Measurements from ENCODE around the gene WDR86.

The WDR86 gene

DNA sequence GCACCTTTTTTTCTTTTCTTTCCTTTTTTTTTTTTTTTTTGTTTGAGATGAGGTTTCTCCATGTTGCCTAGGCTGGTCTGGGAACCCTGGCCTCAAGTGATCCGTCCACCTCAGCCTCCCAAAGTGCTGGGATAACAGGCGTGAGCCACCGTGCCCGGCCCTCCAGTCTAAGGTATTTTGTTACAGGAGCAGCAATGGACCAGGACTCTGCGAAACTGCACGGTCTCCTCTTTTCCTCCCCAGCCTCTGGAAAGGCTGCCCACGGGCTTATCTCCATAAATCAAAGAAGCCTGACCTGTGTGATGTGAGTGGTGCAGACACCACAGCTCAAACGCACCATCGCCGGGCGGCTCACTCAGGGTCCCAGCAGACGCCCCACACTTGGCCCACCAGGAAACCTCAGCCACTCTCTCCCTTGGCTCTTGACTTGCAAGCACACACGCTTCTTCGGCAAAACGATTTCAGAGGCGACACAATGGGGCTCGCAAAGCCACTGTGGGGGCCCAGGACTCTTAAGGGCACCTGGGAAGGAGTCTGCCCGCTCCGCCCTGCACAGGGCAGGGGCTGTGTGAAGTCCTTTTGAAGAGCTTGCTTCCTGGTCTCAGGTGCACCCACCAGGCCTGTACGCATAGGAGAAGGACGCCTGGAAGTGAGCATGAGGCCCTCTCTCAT, 20.6 kb downstream of the WDR86 start:
- DNase-seq, result no peak

DNA sequence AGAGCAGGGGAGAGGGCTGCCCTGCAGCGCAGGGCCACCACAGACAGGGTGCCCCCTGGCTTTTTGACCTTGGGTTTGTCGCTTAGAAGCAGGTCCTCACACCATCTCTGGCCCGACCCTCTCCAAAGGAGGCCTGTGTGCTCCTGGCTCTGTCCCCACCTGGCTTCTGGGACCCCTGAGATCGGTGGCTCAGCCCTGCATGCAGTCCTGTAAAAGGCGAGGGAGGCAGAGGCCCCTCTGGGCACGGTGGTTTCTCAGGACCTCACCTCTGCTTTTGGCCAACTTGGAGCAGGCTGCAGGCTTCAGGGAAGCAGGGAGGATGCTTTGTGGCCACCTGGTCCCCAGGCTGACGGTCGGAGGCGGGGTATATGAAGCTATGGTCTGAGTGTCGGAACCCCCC, 21.4 kb downstream of the WDR86 start:
- DNase-seq, result no peak

DNA sequence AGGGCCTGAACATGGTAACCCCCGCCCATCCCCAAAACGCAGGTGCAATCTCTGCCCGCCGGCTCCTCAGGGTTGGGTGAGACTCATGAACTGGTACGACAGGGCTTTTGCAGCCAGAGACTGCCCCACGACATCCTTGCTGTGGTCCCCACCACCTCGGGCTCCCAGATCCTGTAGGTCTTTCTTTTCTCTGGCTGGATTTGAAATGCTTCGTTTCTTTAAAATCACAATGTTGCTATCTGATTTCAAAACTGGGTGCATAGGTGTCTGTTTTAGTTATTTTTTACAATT, 21.9 kb downstream of the WDR86 start:
- DNase-seq, result no peak

DNA sequence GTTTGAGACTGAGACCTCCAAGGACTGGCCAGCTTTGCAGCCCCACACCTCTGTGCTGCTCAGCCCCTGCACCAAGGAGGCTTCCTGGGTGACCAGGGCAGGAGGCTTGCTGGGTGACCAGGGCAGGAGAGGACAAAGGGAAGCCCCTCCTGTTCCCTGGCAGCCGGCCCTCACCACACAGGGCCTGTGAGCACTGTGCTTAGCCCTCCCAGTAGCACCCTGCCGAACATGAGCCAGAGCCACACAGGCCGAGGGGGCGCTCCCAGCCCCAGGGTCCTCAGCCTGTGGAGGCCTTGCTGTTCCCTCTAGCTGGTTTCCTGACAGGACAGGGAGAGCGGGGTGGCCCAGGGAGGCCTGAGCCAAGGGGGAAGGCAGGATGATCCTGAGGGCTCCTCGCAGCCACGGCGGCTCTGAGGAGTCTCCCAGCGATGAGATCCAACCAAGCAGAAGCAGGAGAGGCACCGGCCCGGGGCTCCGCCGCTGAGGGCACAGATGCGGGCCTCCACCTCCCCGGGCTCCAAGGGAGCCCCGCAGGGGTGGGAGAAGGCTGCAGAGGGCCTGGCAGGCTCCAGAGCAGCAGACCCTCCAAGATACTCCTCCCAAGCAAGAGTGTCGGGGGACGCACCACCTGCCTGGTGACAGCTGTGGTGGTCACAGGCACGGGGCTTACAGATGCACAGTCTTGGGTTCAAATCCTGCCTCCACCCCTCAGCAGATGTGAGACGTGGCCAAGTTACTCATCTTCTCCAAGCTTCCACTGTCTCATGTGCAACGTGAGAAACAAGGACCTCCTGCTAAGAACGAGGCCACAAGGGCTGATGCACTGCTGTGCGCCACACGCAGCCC, 22.5 kb downstream of the WDR86 start:
- no peak for DNase-seq

DNA sequence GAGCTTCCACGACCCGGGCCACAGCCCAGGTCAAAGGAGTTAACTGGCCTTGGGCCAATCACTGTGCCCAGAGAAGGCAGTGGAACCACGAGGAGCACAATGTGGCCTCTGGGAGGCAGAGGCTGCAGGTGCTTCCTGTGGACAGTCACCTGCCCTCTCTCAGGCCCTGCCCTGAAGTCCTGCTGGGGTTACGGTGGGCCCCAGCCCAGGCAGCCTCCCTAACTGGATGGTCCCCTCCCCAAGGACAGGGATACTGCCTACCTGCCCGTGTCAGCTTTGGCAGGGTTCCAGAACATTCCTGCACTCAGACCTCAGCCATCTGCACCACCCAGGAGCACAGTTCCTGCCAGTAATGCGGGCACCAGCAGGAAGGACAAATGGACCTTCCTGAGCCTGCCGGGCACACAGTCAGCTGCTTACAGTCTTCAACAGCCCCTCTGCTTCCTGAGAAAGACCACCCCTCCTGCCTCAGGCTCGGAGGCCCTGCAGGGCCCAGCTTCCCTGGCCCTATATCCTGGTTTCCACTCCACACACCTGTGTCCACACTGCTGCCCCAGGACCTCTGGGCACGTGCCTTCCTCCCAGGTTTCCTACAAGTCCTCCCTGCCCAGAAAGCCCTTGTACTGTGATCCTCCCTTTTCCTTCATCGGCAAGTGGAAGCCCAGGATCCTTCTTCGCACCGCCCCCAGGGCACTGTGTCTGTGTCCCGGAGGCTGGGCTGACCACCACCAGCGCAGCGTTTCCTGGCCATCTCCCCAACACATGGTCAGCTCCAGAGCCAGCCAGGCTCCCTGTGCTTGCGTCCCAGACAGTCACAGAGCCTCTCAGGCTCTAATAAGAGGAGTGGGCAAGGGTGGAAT, 23.3 kb downstream of the WDR86 start:
- DNase-seq, result no peak

DNA sequence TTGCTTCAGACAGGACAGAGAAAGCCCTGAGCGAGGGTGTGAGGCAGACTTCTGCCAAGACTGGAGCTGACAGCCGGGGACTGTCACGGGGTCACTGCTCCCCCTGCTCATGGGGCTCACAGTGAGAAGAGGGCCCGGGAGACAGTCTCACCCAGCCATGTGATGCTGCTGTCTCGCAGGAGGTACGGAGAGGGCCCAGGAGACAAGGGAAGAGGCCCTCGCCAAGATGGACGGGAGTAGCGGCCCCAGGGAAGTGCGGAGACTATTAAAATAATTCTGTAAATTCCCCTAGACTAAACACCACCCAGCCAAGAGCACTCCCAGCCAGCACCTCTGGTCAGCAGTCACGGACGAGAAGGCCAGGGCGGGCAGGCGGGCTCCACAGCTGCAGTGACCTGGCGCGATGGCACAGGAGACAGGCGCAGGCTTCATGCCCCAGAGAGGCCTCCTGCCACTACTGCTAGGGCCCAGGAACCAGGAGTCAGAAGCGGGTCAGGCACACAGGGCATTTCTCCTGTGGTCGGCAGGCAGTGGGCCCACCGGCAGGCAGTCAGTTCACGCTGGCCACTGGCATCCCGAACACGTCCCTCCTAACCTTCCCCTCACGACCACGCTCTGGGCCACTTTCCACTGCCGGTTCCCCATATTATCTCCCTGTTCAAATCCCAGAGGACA, 24.1 kb downstream of the WDR86 start:
- DNase-seq, result no peak

DNA sequence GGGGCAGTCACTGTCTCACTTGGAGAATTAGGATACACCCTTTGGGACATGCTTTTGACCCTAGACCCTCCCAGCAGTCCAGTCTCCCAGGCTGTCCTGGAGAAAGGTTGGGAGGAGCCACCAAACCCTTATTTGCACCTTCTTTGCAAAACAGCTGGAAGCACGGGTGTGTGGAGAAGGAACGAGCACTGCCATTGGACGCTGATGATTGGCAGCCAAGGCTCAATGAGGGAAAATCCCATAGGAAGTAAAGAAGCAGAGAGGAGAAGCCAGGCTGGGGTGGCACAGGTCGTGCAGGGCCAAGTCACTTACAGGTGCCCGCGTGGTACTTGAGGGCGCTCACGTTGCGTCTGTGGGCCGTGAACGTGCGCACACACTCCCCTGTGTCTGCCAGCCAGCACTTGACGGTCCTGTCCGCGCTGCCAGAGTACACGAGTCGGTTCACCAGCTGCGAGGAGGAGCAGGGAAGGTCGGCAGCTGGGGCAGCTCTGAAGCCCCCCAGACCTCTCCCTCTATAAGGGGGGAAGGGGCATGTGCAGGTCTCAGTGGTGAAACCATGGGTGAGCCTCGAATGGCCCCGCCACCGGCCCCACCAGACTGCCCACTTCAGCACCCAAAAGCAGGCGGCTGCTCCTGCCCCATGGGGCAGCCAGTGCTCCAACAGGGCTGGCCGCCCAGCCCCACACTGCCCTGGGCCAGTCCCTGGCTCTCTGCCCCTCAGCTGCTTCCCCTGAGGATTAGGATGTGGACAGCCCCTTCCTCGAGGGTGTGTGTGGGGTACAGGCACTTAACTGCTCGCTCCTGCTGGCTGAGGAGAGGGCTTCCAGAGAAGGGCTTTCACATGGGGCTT, 24.8 kb downstream of the WDR86 start:
- DNase-seq, result no peak

DNA sequence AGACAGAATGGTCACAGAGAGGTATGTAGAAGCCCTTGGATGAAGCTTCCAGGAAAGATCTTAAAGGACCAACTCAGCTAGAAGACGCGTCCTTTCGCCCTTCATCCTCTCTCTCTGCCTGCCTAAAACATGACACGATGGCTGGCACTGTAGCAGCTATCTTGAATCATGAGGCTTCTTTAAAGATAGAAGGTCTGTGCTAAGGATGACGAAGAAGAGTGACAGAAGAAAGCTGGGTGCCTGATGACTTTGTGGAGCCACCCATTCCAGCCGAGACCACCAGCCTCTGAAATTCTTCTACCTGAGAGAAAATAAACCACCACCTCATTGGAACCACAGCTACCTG, 25.5 kb downstream of the WDR86 start:
- no peak for DNase-seq

DNA sequence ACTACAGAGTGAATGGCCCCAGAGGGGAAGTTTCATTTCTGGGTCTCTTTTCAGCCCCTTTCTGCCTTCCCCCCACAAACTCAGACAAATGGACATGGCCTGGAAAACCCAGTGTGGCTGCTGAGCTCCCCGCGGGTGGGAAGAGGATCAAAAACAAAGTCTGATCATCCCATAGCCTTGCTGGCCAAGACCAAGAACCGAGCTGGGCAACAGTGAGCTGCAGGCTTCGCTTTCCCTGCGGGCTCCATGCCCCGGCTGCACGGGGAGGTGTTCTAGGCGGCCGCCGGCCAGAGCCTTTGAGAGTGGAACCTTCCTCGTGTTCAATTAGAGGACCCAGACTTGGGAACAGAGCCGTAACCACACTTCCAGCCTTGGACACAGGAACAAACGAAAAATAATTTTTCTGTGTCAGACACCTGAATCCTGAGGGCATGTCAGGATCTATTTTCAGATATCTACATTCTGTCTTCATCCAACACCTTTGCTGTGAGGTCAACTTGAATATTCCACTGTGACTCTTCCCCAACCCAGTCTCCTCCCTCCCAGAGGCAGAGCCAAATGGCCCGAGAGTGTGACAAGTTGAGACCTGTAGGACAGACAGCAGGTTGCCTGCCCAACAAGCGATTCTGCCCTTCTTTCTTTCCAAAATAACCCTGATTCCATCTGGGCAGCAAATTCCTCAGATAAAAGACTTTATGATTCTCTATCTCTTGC, 26.0 kb downstream of the WDR86 start:
- DNase-seq, result no peak

DNA sequence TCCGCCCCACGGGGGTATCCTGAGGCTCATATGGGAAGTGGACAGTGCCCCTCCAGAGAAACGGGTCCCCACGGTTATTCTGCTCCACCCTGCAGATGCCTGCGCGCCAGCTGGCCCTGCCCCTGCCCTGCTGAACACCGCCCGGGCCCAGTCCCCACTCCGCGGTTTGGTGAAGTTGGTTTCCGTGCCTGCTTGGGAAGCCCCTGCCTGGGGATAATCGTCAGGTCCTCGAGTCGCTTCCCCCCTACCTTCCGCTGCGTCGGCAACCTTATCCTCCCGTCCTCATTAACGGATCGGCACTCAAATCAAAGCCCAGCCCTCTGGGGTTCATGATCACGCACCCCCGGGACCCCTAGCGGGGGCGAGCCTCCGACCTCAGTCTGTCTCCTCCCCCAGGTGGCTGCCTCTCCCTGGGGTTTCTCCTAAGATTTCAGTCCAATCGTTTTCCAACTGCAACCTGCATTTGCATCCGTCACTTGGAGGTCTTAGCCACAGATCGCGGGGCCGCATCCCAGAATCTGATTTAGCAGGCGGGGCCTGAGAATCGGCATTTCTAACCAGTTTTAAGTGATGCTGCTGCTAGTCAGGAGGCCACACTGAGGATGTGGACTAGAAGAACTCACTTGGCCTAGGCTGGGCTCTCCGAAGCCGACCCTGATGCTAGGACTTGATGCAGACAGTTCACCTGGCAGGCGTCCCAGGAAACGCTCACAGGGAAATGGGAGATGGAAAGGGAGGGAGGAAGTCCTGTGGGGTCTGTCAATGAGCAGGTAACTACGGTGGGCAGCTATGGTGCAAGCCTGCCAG, 27.6 kb downstream of the WDR86 start:
- DNase-seq, result no peak

DNA sequence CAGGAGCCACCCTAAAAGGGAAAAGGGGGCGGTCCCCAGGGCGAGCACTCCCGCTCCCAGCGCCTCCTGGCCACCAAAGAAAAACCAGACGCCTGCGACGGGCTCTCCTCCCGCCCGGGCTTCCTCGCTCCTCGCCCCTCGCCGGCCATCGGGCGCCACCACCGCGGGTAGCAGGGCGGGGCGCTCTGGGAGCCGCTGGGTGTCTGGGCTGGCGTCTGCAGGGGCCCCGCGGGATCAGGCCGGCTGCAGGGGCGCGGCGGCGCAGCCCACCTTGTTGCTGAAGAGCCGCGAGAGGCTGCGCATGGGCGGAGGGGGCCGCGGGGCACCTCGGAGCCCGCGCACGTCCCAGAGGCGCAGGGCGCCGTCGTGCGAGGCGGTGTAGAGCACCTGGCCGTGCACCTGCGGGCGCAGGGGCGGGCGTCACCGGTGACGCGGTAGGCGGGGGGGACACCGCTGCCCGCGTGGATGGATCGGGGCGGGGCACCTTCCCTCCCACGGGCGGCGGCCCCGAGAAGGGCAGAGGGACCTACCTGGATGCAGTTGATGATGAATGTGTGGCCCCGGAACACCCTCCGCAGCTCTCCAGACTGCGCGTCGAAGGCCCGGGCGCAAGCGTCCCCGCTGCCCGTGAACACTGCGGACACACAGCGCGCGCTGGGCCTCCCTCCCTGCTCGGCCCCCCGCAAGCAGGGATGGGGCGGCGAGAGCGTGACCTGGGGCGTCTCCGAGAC, 28.3 kb downstream of the WDR86 start:
- no peak for DNase-seq

DNA sequence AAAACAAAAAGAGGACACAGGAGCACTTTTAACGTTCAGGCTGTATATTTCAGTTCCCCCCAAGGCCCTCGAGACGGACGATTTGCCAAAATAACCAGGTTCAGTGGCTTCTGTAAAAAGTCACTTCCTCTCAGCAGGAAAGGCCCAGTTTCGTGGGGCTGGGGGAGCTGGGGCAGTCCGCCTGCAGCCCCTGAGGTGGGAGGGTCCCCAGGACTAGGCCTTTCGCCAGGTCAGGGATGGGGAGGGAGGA, 28.8 kb downstream of the WDR86 start:
- DNase-seq, result no peak

DNA sequence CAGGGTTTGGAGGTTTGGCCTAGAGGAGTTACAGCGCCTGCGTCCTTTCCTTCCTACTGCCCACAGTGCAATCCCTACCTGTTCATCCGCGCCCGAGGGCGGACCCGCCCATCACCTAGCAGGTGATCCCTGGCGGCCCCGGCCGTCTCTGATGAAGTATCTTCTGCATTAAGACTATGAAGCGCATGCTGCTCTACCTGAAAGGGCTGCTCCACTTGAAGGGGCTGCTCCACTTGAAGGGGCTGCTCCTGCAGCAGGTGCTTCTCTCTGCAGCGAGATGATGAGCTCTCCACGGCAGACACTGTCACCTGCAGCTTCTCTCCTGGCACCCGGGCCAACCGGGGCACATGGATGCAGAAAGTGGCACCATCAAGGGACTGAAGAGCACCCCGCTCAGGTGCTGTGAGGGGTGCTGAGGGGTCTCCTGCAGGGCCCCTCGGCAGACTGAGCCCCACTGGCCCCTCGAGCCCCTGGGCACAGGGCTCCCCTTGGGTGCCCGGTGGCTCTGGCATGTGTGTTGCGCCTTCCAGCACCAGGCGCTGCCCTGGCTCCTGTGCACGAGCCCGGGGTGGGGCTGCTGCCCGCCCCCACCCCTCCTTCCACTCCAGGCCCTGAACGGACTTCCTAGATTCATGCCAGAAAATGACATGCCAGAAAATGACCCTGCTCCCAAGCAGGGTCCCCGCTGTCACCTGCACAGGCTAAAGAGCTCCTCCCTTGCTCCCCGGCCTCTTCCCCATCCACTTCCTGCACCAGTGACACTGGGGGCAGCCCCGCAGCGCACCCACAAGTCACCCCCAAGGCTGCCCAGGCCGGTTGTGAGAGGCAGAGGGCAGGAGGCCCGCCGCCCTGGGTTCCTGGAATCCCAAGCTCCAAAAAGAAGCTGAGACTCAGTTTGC, 29.4 kb downstream of the WDR86 start:
- no peak for DNase-seq

DNA sequence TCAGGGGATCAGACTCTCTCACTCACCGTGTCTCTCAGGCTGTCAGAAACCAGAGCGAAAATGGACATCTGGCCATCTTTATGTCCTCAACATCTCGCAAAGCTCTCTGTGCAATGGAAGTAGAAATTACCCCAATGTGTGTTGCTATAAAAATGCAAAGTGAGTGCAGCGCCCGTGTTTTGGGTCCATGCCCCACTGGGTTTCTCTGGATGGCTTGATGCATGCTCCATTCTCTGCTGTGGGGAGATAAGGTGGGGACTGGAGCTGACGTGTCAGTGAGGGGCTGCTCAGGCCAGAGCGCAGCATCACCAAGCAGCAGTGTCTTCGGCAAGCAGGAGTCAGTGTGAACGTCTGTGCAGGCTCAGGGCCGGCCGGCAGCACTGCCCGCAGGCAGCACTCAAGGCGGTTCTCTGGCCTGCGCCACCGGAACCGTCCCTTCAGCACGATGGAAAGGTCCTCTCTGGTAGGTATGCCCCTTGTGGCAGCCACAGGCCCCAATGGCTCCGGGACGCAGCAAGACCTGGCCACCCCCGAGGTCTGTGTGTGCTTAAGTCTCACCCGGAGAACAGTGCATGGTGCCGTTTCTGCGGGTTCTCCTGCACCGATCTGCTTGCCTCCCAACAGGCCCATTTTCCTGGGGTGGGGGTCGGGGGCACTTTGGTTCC, 30.2 kb downstream of the WDR86 start:
- DNase-seq, result no peak

DNA sequence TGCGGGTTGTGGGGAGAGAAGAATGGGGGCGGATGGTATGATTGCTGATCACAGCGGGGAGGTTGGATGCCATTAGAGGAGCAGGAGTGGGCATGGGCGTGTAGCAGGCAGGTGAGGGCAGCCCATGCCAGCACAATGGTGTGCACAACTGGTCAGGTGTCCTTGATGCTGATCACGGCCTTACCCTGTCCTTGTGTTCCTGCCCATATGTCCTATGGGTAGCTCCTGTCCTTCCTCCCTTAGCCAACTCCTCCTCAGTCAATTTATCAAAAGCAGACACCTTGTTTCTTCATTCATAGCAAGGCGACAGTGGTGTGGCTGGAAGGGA, 30.7 kb downstream of the WDR86 start:
- no peak for DNase-seq

DNA sequence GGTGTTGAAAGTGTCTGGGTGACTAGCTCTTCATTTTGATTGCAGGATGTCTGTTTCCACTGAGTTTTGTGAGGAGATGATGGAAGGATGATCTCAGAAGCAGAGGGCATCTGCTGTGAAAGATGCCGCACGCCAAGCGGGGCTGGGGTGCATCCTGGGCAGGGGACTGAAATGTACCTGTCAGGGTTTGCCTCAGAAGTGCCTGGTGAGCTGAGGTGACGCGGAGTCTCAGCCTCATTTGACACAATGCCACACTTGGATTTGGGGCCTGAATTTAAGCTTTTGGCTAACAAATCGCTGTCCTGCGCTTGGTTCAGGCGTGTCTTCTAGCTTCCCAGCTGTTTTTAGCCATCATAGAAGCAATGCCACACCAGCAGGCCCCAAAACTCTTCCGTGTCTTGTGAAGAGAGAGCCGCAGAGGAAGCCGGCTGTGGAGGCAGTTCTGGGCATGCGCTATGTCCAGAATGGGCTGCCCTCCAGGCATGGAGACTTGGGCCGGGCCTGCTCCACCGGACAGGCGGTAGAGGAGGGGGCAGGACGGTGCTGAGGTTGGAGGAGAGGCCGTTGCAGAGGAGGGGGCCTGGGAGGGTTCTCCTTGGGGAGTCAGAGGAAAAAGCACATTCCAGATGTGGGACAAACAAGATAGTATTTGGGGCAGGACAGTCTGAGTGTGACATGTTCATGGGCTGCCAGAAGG, 31.2 kb downstream of the WDR86 start:
- DNase-seq, result no peak

DNA sequence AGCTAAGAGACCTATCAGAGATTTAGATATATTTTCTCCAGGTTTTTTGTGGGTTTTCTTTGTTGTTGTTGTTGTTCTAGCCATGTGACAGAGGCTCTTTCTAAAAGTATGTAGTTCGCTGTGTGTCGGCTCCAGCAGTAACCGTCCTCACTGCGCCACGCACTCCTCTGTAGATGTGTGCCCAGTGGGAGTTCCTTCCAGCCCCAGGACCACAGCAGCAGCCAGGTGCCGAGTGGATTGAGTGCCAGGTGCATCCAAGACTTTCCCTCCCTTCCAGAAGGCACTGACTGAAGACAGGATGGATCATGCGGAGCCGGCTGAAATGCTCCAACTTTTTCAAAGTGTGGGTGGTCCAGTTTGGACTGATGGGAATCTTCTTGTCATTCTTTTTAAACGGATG, 31.8 kb downstream of the WDR86 start:
- no peak for DNase-seq

DNA sequence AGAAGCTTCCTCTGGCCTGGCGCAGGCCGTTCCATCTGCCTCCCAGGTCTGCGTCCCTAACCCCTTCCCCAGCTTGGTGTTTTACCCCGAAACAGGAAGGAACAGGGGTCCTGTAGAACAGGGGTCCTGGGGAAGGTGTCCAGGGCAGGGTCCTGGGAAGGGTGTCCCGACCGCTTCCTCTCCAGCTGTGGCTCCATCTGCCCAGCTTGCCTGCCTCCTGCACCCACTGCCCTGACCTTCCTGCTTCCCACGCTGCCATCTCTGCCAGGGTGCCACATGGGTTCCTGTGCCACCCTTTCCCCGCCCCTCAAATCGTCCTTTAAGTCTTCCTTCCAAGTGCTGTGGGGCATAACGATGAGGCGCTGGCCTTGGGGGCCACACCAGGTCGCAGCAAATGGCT, 32.4 kb downstream of the WDR86 start:
- no peak for DNase-seq

Data from NCI-H82 (cell line).